Stimulated activated naive CD8-positive, alpha-beta T cell treated with anti-CD3 and anti-CD28 coated beads, Interleukin-15, Interleukin-2, amounts not matched to agents 100 U/mL and 50 U/mL, for 24 hours (primary cell): ENCODE results near the gene CNRIP1.

Source experiments
- ATAC-seq: fragments of 150-1000 bp; cut with Tn5 transposase; one replicate; pipeline ENCODE4 v1.10.0; 2021
- DNase-seq: peaks from one replicate; pipeline ENCODE4 v3.0.0; 2021

Gene CNRIP1

DNA sequence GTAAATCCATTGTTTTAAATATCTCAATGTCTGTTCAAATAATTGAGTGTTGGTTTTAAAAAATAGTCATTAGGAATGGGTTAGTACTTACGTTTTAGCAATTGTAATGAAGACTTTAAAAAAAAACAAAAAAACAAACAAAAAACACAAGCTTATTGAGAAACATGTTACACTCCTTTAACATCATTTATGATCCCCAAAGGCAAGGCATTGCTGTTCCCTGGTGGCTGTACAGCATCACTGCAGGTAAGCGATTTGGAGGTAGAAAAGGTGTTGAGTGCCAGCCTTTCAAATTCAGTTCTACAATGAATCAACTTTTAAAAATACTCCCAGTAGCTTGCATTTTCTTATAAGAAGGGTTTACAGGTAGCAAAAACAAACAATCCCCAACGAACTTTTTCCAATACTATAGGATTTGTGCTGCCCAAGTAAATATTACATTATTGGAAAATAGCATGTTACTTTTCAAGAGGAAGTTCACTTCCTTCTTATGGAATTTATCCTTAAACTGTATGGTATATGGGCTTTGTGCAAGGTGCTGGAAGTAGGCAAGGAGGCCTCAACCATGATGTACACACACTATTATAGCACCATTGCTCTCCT lies 27.5 kb downstream of the CNRIP1 start:
- no peak for DNase-seq
- ATAC-seq: no peak

DNA sequence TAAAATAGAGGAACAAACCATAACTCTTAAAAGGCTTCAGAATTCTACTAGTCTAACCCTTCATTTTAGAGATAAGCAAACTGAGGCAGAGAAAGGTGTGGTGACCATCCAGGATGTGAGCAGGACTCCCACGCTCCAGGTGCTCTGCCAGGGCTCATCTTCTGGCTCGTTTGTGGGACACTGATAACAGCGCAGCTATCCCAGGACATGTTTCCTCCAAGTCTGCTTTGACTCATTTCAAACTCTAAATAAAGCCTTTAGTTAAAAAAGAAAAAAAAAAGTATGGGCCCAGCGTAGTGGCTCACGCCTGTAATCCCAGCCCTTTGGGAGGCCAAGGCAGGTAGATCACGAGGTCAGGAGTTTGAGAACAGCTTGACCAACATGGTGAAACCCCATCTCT lies 28.4 kb downstream of the CNRIP1 start:
- DNase-seq (no peak), ATAC-seq (no peak)

DNA sequence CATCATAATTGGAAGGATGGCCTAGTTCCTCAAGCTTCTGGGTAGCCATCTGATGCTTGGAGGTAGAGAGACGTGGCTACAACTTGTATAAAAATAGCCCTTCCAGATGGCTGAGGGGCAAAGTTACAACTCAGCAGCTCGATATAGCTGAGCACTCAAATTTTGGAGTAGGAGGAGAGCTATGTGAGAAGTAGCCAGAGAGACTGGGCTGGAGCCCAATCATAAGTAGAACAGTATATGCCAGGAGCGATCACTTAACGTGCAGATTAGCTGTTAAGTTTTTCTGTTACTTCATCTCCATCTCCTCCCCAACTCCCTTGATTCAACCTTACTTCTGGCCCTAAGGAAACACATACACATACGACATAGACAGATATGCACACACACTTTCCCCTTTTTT lies 28.8 kb downstream of the CNRIP1 start:
- ATAC-seq (no peak), DNase-seq (no peak)

DNA sequence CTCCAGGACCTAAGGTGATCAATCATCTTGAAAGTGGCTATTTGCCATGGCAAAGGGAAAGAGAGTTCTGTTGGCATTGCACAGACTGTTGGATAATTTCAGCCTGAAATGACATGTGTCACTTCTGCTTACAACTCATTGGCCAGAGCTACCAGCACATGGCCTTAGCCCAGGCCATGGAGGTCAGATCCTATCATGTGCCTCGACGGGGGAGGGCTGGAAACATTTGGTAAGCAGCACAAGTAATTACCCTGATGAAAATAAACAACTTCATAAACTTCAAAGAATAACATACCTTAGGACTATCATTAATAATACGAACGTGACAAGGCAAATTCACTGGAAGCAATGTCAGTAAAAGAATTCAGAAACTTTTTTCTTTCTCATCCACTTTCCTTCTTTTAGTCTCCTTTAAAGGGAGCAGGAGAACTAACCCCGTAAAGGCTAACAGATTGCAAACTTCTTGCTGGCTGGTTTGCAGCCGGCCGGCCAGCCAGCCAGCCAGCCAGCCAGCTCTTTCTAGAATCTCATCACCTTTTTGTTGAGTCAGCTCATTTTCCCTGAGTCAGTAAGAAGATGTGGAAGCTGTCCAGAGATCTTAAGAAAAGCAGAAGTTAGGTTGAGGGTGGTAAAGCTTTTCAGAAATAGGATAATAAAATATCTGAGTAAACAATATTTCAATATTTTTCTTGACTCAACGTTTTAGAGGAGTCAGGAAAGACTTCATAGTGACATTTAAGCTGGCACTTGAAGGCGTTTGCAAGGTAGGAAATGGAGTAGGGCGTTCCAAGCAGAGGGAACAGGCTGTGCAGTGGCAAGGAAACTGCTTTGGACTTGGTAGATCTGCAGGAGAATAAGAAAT lies 31.9 kb downstream of the CNRIP1 start:
- DNase-seq (no peak), ATAC-seq (no peak)

DNA sequence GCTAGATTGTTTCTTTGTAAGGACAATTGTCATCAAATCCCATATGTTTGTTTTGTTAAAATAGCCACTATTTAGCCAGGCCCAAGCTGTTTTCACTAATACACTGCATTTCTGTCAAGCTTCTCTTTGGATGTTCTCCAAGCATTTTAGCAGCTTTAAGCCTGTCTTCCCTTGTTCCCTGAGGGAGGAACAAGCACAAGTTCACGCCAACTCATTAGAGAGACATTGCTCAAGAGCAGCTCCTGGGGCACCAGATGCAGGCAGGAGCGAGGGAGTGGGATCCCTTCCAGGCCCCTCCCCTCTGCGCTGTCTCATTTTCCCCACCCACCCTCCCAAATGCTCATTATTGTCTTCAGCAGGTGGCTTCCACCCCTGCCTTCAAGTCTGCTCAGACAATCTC lies 34.9 kb downstream of the CNRIP1 start:
- DNase-seq: no peak

DNA sequence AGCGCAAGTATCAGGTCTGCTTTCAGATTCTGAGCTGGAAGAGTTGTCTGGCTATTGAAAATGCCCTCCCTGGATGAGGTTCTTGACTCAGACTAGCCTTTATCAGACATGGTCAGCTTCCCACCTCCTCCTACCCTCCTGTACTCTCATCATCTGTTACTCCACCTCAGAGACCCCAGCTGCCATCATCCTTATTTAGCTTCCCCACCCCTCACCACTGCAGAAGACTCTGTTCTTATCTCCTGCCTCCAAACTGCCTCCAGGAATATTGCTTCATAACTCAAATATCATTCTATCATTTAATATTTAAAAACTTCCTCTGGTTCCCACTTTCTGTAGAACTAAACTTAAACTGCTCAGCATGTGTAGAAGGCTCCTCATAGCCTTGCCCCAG lies 36.3 kb downstream of the CNRIP1 start:
- DNase-seq (no peak), ATAC-seq (no peak)

More for the DNA sequence above, 34.9 kb downstream of the CNRIP1 start:
- ATAC-seq: no peak

DNA sequence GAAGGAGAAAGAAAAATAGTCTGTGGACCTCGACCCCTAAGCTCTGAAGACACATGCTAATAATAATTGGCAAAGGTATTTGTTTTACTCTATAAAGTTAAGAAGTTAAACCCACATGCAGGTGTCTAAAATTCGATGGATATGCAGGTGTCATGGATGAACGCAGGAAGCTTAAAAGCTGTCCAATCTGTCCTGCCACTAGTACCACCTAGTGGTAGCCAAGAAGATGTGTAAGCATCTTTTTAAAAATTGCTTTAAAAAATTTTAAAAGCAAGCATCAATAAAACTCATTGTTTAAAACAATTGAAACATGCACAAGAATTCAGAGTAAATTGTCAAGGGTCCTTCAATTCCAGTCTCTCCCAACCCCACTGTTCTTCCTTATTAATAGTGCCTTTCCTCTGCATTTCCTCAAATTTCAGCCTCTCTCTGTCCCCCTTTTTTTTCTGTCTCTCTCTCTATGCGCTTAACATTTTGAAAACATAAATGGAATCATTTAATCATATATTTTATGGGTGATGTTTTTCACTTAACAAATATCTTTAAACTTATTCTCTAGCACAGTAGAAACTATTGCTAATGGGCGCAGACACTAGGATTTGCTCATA lies 36.8 kb downstream of the CNRIP1 start:
- ATAC-seq: no peak

DNA sequence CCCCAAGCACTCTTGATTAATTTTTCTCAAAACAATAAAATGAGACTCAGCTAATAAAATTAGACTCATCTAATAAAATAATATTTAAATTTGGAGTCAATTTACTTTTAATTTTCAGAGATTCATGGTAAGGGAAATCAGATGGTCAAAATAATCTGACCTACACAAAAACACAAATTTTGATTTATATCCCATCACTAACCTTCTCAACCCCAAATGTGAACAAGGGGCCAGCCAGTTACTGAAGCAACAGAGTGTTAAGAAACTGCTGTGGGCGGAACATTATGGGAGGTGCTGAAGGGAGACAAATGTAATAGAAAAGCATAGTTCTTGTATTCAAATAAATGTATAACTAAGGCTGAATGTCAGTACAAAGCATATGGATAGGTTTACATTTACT lies 39.0 kb downstream of the CNRIP1 start:
- no peak for DNase-seq

More for the DNA sequence above, 36.8 kb downstream of the CNRIP1 start:
- DNase-seq: no peak

DNA sequence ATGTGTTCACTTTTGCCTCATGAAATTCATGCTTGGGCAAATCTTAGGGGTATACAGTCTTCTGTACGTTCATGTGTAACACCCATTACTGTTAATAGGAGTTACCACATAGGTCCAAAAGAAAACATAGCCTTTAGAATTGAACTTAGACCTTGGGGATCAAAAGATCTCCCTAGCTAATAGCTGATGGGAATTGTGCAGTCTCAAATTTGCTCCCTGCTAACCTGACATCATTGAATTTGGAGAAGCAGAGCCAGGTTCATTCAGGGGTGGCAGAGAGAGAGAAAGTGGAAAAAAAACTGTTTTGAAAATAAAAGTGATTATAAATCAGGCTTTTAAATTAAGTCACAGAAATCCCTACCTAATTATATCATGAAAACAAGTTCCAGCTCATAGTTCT lies 39.4 kb downstream of the CNRIP1 start:
- no peak for DNase-seq
- no peak for ATAC-seq

More for the DNA sequence above, 39.0 kb downstream of the CNRIP1 start:
- ATAC-seq: no peak

DNA sequence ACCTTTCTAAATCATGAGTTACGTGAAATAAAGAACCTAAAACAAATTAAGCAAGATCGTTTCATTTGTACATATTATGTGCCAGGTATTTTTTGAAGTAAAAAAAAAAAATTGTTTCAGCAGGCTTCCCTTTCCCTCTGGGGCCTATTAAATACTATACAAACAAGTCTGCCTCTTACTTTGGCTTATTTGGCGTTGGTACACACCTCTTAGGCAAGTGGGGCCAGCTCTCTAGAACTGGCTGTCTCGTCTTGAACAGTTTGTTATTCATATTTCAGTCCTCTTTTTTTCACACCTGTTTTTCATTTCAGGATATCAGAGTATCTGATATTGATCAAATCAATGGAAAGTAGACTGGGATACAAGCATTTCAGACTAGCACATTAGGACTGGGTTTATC lies 40.1 kb downstream of the CNRIP1 start:
- no peak for DNase-seq
- ATAC-seq: no peak

DNA sequence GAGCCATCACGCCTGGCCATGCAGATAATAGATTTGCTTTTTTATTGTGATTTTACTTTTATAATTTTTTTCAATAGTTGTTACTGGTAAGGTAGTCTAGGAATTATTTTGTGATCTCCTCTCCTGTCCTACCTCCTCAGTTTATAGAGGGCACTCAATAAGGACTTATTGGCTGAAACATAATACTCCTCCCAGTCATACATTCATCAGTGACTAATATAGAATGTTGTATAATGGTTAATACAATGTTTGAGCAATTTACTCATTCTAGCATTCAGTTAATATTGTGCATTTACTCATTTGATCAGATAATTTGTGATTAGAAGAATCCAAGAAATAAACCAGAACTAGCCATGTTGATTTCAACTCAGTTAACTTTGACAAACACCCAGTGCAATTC lies 41.6 kb downstream of the CNRIP1 start:
- ATAC-seq: no peak

DNA sequence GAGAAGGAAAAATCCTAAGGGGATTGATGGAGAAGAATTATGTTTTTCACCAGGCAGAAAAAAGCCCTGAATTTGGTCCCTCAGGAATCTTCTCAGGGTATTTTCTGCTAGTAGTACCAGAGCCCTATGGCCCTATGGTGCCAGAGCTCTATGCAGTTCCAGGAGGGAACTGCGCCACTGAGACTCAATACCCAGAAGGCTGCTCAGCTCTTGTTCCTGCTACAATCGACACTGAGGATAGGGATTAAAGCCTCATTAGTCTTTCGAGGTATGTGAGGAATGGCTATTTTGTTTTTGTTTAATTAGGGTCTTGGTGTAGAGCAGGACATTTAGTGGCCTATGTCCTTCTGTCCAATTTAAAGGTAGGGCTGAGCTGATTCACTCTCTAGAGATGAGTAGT lies 45.7 kb downstream of the CNRIP1 start:
- ATAC-seq: no peak
- DNase-seq: no peak

More for the DNA sequence above, 41.6 kb downstream of the CNRIP1 start:
- no peak for DNase-seq

DNA sequence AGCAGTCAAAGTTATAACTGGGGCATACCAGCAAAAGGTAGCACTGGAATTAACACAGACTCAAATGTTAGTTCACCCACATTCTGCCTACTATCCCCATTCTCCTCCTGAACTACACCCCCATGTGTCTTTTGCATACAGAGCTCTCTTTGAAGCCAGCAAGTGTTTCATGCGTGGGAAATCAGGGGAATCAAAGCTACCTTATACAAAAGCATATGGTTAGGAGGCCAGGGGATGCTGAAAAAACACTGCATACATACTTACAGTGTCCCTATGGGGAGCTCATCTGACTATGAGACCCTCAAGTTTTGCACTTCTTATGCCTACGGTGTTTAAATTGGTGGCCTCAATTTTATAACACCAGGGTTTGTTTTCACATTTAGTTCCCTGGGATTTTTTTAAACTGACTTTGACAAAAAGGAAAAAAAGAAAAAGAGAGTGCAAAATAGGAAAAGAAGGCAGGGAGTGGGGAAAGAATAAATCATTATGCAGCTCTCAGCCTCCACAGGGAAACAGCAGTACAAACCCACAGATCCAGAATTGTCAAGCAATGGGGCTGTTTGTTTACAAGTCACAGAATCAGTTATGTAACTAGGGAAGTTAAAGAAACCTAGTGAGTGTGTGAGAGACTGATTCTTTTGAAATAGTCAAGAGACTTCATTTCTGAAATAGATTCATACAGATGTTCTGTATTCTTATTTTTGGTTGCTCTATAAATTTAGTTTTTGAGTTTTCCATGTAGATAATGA lies 47.3 kb downstream of the CNRIP1 start:
- no peak for DNase-seq
- ATAC-seq: no peak

DNA sequence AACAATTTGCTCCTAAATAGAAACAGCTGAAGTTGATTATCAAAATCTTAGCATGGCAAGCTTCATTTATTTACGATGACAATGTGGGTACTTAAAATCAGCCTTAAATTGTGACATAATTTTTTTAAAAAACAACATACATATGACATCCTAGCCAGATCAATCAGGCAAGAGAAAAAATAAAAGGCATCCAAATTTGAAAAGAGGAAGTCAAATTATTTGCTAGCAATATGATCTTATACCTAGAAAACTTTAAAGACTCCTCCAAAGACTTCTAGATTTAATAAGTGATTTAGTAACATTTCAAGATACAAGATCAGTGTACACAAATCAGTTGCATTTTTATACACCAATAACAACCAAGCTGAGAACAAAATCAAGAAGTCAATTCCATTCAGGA lies 53.1 kb downstream of the CNRIP1 start:
- ATAC-seq: no peak

DNA sequence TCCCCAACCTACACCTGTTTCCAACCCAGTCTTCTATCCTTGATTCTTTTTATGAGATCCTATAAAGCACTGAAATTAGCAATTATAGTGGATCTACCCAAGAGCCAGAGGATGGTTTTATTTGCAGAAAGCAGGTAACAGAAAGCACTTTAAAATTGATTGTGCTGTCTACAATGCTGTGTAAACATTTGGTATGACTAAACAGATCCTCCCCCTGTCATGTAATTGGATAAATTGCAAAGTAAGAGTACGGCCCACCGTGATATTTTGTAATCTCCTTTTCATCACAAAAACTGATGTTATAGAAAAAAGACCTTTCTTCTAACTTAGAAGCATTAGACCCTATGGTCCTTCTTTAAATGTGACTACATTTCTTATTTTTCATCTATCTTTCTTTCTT lies 56.1 kb downstream of the CNRIP1 start:
- no peak for DNase-seq
- ATAC-seq: no peak

More for the DNA sequence above, 53.1 kb downstream of the CNRIP1 start:
- DNase-seq: no peak

DNA sequence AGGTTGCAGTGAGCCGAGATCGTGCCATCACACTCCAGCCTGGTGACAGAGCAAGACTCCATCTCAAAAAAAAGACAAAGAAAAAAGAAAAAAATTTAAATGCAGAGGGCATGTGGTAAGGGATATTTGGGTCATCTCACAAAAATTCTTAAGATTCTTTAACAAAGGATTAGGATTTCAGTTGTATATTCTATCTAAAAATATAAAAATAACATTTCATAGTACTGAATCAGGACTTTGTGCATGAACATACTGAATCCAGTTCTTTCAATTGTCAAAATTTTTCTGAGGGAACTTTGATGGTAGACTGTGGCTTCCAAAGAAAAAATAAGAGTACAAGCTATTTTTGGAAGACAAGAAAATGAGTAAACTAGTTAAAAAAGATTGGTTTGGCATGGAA lies 60.9 kb downstream of the CNRIP1 start:
- ATAC-seq (no peak), DNase-seq (no peak)

DNA sequence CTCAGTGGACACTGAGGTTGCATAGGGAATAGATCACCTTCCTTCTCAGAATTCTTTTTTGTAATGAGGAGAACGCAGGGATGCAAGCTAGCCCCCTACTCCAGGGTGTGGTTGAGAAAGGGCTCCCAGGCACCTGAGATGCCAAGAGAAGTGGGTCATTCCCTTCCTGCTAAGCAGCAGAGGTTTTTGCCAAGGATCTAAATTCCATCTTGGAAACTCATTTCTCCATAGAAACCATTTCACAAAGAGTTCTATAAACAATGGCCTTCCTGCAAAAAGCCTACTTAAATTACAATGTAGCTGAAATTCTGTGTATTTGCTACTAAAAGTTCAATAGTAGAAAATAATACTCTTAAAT lies 63.7 kb downstream of the CNRIP1 start:
- no peak for DNase-seq
- no peak for ATAC-seq

DNA sequence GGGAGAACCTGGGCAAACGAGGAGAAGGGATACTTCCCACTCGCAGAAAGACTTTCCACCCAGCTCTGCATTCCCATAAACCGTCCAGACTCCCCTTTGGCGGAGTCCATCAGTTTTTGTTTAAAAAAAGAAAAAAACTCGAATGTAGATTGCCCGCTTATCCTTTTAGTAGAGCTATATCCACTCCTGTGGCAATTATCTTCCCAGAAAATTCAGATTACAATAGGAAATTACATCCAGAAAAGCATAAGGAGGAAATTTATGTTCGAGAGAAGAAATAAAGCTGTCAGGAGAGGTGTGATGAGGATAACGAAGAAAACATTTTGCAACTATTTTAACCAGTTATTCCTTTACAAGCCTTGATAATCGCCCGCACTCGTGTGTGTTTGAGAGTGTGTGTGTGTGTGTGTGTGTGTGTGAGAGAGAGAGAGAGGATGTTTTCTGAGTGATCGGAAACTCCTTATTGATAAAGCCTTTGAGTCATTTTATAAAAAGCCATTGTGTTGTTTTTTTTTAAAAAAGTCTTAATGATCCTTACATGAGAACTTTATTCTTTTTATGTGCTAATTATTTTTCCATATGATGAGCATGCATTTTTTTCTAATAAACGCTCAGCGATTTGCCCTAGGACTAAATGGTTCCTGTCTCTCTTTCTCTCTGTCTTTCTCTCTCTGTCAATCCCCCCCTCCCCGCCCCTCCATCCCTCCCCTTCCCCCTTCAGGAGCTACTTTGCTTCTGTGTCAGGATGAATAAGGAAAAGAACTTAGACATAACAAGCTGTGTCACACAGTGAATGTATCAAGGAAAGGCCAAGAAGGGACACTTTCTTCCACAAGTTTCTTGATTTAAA lies 66.3 kb downstream of the CNRIP1 start:
- no peak for ATAC-seq
- peak; percentile 14 for DNase-seq

DNA sequence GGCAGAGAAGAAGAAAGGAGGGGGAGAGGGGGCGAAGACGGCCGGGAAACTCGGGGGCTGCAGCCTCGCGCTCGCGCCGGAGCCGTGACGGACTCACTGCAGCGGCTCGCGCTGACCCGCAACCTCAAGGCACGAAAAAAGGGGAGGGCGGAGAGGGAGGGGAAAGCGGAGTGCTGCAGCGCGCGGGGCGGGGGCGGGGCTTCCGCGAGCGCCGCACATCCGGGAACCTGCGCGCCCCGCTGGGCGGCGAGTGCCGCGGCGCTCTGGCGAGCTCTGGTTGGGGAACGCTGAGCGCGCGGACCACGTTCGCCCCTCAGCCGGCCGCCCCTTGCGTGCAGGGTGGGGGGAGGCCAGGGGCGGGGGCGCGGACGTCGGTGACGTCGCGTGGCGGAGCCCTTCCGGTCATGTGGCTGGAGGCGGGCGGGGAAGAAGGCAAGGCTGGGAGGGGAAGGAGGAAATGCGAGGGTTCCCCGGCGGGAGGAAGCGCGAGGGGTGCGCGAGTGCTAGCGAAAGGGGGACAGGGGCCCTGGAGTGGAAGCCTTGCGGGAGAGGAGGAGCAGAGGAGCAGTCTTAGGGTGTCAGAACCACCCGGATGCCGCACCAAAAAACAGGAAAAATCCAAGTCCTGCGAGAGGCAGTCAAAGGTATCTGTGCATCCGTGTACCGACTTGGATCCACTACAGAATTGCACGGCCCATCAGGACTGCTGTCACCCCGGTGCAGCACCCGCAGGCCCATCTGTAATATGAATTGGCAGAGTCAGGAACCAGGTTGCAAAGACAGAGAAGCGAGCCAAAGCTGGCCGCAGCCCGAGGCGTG lies 67.1 kb downstream of the CNRIP1 start, which contains the start of gene PPP3R1:
TSS of gene PPP3R1 (minus strand) at position 133 of the 819 bp plus-strand sequence. CDS start 405 bp downstream, outside the sequence.
- peak; percentile 96 for DNase-seq
- peak; percentile 94 for ATAC-seq

DNA sequence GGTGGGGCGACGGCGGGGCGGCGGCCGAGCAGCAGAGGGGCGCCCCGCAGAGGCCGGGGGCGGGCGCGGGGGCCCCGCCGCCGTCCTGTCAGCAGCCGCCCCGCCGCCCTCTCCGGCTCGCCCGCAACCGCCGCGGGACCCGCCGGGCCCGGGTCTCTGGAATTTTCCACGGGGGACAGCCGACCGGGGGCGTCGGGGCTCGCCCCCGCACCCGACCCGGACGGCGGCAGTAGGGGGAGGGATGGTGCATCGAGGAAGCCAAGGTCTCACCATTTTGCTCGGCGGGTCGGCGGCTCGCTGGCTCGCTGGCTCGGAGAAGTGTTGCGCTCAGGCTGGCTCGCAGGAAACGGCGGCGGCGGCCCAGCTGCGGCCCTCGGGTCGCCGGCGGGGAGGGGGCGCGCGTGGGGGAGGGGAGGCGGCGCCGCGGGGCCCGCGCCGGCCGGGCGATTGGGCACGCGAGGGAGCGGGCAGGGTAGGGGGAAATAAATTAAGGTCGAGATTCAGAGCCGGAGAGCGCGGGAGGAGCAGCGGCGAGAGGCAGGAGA lies 67.8 kb downstream of the CNRIP1 start:
- ATAC-seq: peak; percentile 4
- peak; percentile 53 for DNase-seq
